ENCODE measurements around the gene KLLN.
"Not testable (repeated sequence)": the region's sequence is repeated elsewhere in the genome, so short reads cannot be mapped to it uniquely, and the experiment has no call there.

KLLN gene

DNA sequence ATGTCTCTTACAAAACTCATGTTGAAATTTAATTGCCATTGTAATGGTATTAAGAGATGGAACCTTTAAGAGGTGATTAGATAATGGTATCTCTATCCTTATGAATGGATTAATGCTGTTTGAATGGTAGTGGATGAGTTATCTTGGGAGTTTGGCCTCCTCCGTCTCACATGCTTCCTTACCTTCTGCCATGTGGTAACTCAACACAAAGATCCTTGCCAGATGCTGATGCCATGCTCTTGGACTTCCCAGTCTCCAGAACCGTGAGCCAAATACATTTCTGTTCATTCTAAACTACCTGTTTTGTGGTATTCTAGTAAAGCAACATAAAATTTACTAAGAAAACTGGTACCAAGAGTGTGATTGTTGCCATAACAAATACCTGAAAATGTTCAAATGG is 23.3 kb upstream of the KLLN start:
- no peak for DNase-seq (ENCODE audit: low read depth)
- no peak for TF ChIP-seq CTCF (IDR thresholded peaks at IDR 0.05; ENCODE audit: insufficient read depth, low read depth, low read length, missing control alignments)
- no peak overlapping the region for H3K4me3 ChIP-seq (ENCODE audit: low read length)

GRCh38 chr10:87882555-87883294 is 19.4 kb upstream of the KLLN start:
- no peak for TF ChIP-seq CTCF (IDR thresholded peaks at IDR 0.05; ENCODE audit: insufficient read depth, low read depth, low read length, missing control alignments)
- no peak for DNase-seq (ENCODE audit: low read depth)
- H3K4me3 ChIP-seq (ENCODE audit: low read length) = no peak overlapping the region

- DNase-seq (ENCODE audit: low read depth); H3K4me3 ChIP-seq (ENCODE audit: low read length): not testable (repeated sequence)
Observed at GRCh38 chr10:87881373-87882059, 18.2 kb upstream of the KLLN start.

DNA sequence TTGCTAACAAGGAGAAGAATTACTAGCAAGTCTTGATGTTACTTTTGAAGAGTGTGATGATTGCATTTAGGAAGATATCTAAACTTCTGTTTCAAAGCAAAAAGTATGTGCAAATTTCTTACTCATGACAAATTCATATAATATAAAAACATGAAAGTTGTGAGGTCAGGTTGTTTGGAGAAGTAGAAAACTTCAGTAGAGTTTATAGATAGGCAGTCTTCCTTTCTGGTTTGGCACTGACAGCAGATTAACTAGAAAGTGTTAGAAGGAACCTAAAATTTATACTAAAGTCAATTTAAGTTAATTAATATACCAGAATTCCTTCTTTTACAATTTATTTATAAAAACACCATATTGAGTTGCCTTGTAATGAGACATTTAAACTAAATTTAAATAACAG is 17.0 kb upstream of the KLLN start:
- DNase-seq (ENCODE audit: low read depth) = no peak
- H3K4me3 ChIP-seq (ENCODE audit: low read length) = no peak overlapping the region
- TF ChIP-seq CTCF (IDR thresholded peaks at IDR 0.05; ENCODE audit: insufficient read depth, low read depth, low read length, missing control alignments) = no peak

- no peak for TF ChIP-seq CTCF (IDR thresholded peaks at IDR 0.05; ENCODE audit: insufficient read depth, low read depth, low read length, missing control alignments)
- no peak overlapping the region for H3K4me3 ChIP-seq (ENCODE audit: low read length)
- DNase-seq (ENCODE audit: low read depth) = no peak
Observed at GRCh38 chr10:87878664-87879459, 15.5 kb upstream of the KLLN start.

DNA sequence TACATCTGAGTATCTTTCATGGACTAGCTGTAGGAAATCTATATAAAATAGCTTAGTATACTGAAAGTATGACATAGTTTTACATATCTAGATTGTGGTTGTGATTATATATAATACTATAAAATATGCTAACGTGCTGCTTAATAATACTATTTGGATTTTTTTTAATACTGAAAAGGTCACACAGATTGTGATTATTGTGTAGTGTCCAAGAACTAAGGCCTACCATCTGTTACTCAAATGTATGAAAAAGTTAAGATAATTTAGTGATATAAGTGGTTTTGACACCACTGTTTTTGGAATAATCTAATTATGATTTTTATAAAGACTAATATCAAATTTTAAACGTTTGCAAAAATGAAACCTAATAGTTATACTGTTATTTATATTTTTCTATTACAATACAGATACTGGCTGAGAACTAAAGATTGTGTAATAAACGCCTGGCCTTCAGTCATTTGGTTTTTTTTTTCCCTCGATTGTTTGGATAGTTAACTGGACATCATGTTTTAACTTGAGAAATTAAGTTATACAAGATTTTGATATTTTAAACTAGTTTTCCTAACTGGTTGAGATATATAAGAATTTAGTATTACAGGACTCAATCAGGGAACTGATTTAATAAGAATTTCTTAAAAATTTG is 12.7 kb upstream of the KLLN start:
- TF ChIP-seq CTCF (IDR thresholded peaks at IDR 0.05; ENCODE audit: insufficient read depth, low read depth, low read length, missing control alignments) = no peak
- DNase-seq (ENCODE audit: low read depth) = no peak
- H3K4me3 ChIP-seq (ENCODE audit: low read length) = no peak overlapping the region

DNA sequence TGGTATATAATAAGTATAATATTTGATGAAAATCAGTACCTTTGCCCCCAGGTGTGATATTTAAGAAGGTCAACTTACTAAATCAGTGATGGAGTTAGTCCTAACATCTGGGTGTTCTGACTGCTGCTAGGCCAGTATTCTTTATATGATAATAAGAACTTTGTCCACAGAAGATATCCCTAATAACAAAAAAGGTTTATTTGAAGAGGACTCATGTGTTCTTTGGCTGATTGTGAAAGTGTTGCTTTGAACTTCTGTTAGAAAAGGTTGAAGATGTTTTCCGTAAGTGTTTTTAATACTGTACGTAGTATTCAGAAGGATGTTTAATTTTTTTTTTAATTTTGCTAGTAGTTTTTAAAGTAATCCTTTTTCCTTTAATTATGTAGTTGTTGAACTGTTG is 10.3 kb upstream of the KLLN start:
- no peak for DNase-seq (ENCODE audit: low read depth)
- no peak overlapping the region for H3K4me3 ChIP-seq (ENCODE audit: low read length)
- TF ChIP-seq CTCF (IDR thresholded peaks at IDR 0.05; ENCODE audit: insufficient read depth, low read depth, low read length, missing control alignments) = no peak

Measured in epithelial cell of esophagus (primary cell).